OCI-LY7 (cell line): Measurements from ENCODE around the gene GP5. TPM values are rescaled to one million over a fixed set of nuclear protein-coding genes. Genes with fewer than 3 reads are reported as not detected.

ENCODE experiments used
- BruUV-seq: library from RNA; stranded (reverse); fragments of 400-500 nt; replicated peaks from 2 replicates; lab custom pipeline; 2021; lab: Mats Ljungman, UMichigan
- CTCF ChIA-PET: fragments of 300-600 bp; sonication (Branson Sonifier 250); formaldehyde crosslinking; loops from one replicate; lab custom pipeline; 2022; ENCODE audit warnings: antibody characterized with exemption; ENCODE audit not compliant: unreplicated experiment; lab: Charles Lee
- POLR2A ChIA-PET: fragments of 300-600 bp; sonication (Branson Sonifier 250); formaldehyde crosslinking; loops from one replicate; lab custom pipeline; 2022; ENCODE audit warnings: antibody characterized with exemption; lab: Charles Lee
- DNase-seq: peaks from one replicate; pipeline ENCODE4 v3.0.0-alpha.2; 2015; ENCODE audit warnings: low spot score
- H2AFZ ChIP-seq: fragments of 200-600 bp; sonication (generic), shearing (Covaris generic); 2 replicates; pipeline ENCODE4 v1.6.1; 2014; ENCODE audit warnings: mild to moderate bottlenecking, antibody characterized with exemption, low read length, moderate library complexity
- H3K27ac ChIP-seq: fragments of 200-600 bp; sonication (generic); 2 replicates; pipeline ENCODE4 v1.5.1; 2014; ENCODE audit warnings: mixed run types, low read depth, mild to moderate bottlenecking, moderate library complexity, low read length, inconsistent platforms; ENCODE audit not compliant: poor library complexity, severe bottlenecking
- H3K36me3 ChIP-seq: fragments of 200-600 bp; sonication (generic); 2 replicates; pipeline ENCODE4 v1.6.1; 2014; ENCODE audit warnings: mild to moderate bottlenecking, antibody characterized with exemption, low read length, moderate library complexity, mixed read lengths; ENCODE audit not compliant: insufficient read depth
- H3K4me1 ChIP-seq: fragments of 200-600 bp; sonication (generic); 2 replicates; pipeline ENCODE4 v1.5.1; 2014; ENCODE audit warnings: mild to moderate bottlenecking, low read length; ENCODE audit not compliant: insufficient read depth, poor library complexity, severe bottlenecking
- H3K4me2 ChIP-seq: fragments of 200-600 bp; sonication (generic); 2 replicates; pipeline ENCODE4 v1.6.1; 2014; ENCODE audit warnings: mild to moderate bottlenecking, low read length
- H3K4me3 ChIP-seq: fragments of 200-600 bp; sonication (generic); 2 replicates; pipeline ENCODE4 v1.5.1; 2014; ENCODE audit warnings: mild to moderate bottlenecking, low read depth, low read length; ENCODE audit not compliant: poor library complexity, severe bottlenecking
- H3K79me2 ChIP-seq: fragments of 200-600 bp; sonication (generic); 2 replicates; pipeline ENCODE4 v1.6.1; 2016; ENCODE audit warnings: low read depth, mild to moderate bottlenecking, low read length, moderate library complexity, mixed read lengths; ENCODE audit not compliant: insufficient read depth
- H3K9me2 ChIP-seq: fragments of 200-600 bp; sonication (generic); 2 replicates; pipeline ENCODE4 v1.6.1; 2016; ENCODE audit warnings: mild to moderate bottlenecking, low read length, mixed read lengths; ENCODE audit not compliant: insufficient read depth
- H3K9me3 ChIP-seq: fragments of 200-600 bp; sonication (generic); 2 replicates; pipeline ENCODE4 v1.6.1; 2014; ENCODE audit warnings: mild to moderate bottlenecking, mixed run types, low read length, mixed read lengths
- H4K20me1 ChIP-seq: fragments of 200-600 bp; sonication (generic); 2 replicates; pipeline ENCODE4 v1.6.1; 2014; ENCODE audit warnings: mild to moderate bottlenecking, antibody characterized with exemption, low read length, moderate library complexity, mixed read lengths; ENCODE audit not compliant: insufficient read depth
- EZH2phosphoT487 ChIP-seq: fragments of 200-600 bp; sonication (generic); IDR thresholded peaks from 2 replicates; pipeline ENCODE4 v1.6.1; 2018; ENCODE audit warnings: low read depth, borderline replicate concordance, mild to moderate bottlenecking, mixed run types, antibody characterized with exemption, low read length, moderate library complexity, mixed read lengths
- intact Hi-C: fragments of 100-400 bp; cut with micrococcal nuclease; formaldehyde crosslinking; loops from one replicate; pipeline ENCODE4 v1.10.0; 2022; ENCODE audit not compliant: unreplicated experiment
- total RNA-seq, 2 experiments: library from RNA; depleted of rRNA in 1 of 2; stranded (reverse); fragments of >200 nt in 1 of 2; shearing (Covaris generic) in 1 of 2; gene quantifications; 2 replicates each; pipeline ENCODE4 v1.2.3, GENCODE V29; 2014 to 2022
- TF ChIP-seq, protein P1 (sequence below): fragments of 200-600 bp; sonication (generic); conservative IDR thresholded peaks from 2 replicates; pipeline ENCODE4 v1.5.1; 2014; ENCODE audit warnings: mild to moderate bottlenecking, antibody characterized with exemption, low read length, moderate library complexity, mixed read lengths

Gene GP5
- total RNA-seq, 2 experiments from 2014 or later: 0.03 TPM; not detected in 1

DNA sequence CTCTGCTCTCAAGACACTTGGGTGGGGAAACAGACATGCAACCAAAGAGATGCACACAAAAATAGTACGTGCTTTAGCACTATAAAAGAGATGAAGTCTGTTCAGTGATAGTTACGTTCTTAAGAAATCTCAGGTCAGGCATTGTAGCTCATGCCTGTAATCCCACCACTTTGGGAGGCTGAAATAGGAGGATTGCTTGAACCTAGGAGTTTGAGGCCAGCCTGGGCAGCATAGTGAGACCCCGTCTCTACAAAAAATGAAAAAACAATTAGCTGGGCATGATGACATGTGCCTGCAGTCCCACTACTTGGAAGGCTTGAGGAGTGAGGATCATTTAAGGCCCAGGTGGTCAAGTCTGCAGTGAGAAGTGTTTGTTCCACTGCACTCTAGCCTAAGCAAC is 35.4 kb upstream of the GP5 start:
- peaks cover 96% of the 10 kb centered on the region for H3K36me3 ChIP-seq

DNA sequence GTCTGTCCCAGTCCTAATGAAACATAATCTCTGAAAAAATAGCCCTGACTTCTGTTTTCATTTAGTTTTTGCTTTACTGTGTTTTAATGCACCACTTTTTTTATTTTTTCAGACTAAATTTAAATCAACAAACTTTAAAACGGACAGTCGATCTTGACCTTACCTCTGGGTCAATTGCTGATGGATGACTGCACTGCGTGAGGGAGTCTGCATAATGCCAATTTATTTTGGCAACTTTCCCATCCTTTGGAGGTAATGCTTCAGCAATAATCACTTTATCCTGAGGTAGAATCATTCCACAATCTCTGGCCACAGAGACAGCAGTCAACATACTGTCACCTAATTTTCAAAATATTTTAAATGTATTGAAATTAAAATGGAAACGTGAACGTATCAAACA is 32.5 kb upstream of the GP5 start:
- no peak for DNase-seq
- Histone ChIP-seq H3K36me3 (peaks cover 90% of the 10 kb centered on the region), H3K9me2 (no peaks in the 10 kb centered on the region), H3K4me1 (no peaks in the 10 kb centered on the region), H2AFZ (no peak overlapping the region), H3K9me3 (no peaks in the 10 kb centered on the region), H3K4me2 (no peak overlapping the region), H4K20me1 (no peaks in the 10 kb centered on the region), H3K79me2 (no peaks in the 10 kb centered on the region), H3K27ac (no peak overlapping the region), H3K4me3 (no peak overlapping the region)
- intact Hi-C loops: no loop called here
- no TSS peak for BruUV-seq
- ChIA-PET CTCF (no interaction called here), POLR2A (interaction anchor here (1.7 kb wide), 1 partner anchor 12 kb away, joined by 9 read pairs; no protein-coding TSS in a partner anchor)
- TF ChIP-seq, protein P1, sequence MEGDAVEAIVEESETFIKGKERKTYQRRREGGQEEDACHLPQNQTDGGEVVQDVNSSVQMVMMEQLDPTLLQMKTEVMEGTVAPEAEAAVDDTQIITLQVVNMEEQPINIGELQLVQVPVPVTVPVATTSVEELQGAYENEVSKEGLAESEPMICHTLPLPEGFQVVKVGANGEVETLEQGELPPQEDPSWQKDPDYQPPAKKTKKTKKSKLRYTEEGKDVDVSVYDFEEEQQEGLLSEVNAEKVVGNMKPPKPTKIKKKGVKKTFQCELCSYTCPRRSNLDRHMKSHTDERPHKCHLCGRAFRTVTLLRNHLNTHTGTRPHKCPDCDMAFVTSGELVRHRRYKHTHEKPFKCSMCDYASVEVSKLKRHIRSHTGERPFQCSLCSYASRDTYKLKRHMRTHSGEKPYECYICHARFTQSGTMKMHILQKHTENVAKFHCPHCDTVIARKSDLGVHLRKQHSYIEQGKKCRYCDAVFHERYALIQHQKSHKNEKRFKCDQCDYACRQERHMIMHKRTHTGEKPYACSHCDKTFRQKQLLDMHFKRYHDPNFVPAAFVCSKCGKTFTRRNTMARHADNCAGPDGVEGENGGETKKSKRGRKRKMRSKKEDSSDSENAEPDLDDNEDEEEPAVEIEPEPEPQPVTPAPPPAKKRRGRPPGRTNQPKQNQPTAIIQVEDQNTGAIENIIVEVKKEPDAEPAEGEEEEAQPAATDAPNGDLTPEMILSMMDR: no peak
- no peak for TF ChIP-seq EZH2phosphoT487

More for the DNA sequence above, 35.4 kb upstream of the GP5 start:
- H3K4me2 ChIP-seq: no peak overlapping the region
- TF ChIP-seq, protein P1: no peak
- H3K79me2 ChIP-seq: no peaks in the 10 kb centered on the region
- intact Hi-C loops: no loop called here
- CTCF ChIA-PET: no interaction called here
- no peak overlapping the region for H2AFZ ChIP-seq
- no peaks in the 10 kb centered on the region for H3K9me2 ChIP-seq
- H3K9me3 ChIP-seq: no peaks in the 10 kb centered on the region
- BruUV-seq: no TSS peak
- no peaks in the 10 kb centered on the region for H3K4me1 ChIP-seq
- H3K27ac ChIP-seq: no peak overlapping the region
- POLR2A ChIA-PET: no interaction called here
- no peak overlapping the region for H3K4me3 ChIP-seq
- no peak for DNase-seq
- no peaks in the 10 kb centered on the region for H4K20me1 ChIP-seq

GRCh38 chr3:194425399-194425798 is 26.3 kb upstream of the GP5 start:
- no peak for TF ChIP-seq EZH2phosphoT487
- TF ChIP-seq, protein P1: no peak
- H3K9me2 ChIP-seq: no peaks in the 10 kb centered on the region
- ChIA-PET POLR2A (no interaction called here), CTCF (no interaction called here)
- no peaks in the 10 kb centered on the region for H3K9me3 ChIP-seq
- H3K4me3 ChIP-seq: no peak overlapping the region
- H2AFZ ChIP-seq: no peak overlapping the region
- no peaks in the 10 kb centered on the region for H3K4me1 ChIP-seq
- no peaks in the 10 kb centered on the region for H3K79me2 ChIP-seq
- H3K36me3 ChIP-seq: peaks cover 77% of the 10 kb centered on the region
- H3K4me2 ChIP-seq: no peak overlapping the region
- H4K20me1 ChIP-seq: no peaks in the 10 kb centered on the region
- H3K27ac ChIP-seq: no peak overlapping the region
- no TSS peak for BruUV-seq
- intact Hi-C loops: no loop called here
- no peak for DNase-seq
